OCI-LY3 (cell line): ENCODE results near the gene SIRT1.

Source experiments
- H2AFZ ChIP-seq: fragments of 200-600, 300-600 bp; shearing (Covaris generic); 2 replicates; pipeline ENCODE4 v1.6.0; 2014; ENCODE audit warnings: antibody characterized with exemption, low read depth, low read length
- H3K27ac ChIP-seq: fragments of 200-600, 300-600 bp; sonication (generic); 2 replicates; pipeline ENCODE4 v1.5.1; 2014; ENCODE audit warnings: mild to moderate bottlenecking, low read length, moderate library complexity, mixed read lengths
- H3K27me3 ChIP-seq: fragments of 200-600, 300-600 bp; sonication (generic); 2 replicates; pipeline ENCODE4 v1.6.1; 2014; ENCODE audit warnings: low read depth, low read length, mixed read lengths
- H3K36me3 ChIP-seq: fragments of 200-600, 300-600 bp; sonication (generic); replicated peaks from 2 replicates; pipeline ENCODE3; 2014; ENCODE audit warnings: low read depth, low read length, mixed read lengths
- H3K4me1 ChIP-seq: fragments of 300-600, 200-600 bp; sonication (generic); 2 replicates; pipeline ENCODE4 v1.6.1; 2014; ENCODE audit warnings: low read length, mixed read lengths
- H3K4me2 ChIP-seq: fragments of 200-600, 300-600 bp; sonication (generic); 2 replicates; pipeline ENCODE4 v1.6.1; 2014; ENCODE audit warnings: low read length, mixed read lengths
- H3K4me3 ChIP-seq: fragments of 300-600, 200-600 bp; sonication (generic); 2 replicates; pipeline ENCODE4 v1.5.1; 2014; ENCODE audit warnings: antibody characterized with exemption, mild to moderate bottlenecking, low read length, moderate library complexity
- H3K79me2 ChIP-seq: fragments of 300-600, 200-600 bp; shearing (Covaris generic); 2 replicates; pipeline ENCODE4 v1.6.1; 2014; ENCODE audit warnings: mild to moderate bottlenecking, low read length, mixed read lengths
- H3K9ac ChIP-seq: fragments of 300-600, 200-600 bp; shearing (Covaris generic); 2 replicates; pipeline ENCODE4 v1.6.0; 2014; ENCODE audit warnings: mild to moderate bottlenecking, low read length, moderate library complexity
- H3K9me3 ChIP-seq: fragments of 200-600, 300-600 bp; shearing (Covaris generic); 2 replicates; pipeline ENCODE4 v1.6.1; 2014; ENCODE audit warnings: low read length, mixed read lengths; ENCODE audit not compliant: insufficient read depth
- H4K20me1 ChIP-seq: fragments of 200-600, 300-600 bp; sonication (generic); 2 replicates; pipeline ENCODE4 v1.6.1; 2016; ENCODE audit warnings: low read length, mixed read lengths; ENCODE audit not compliant: insufficient read depth
- CTCF ChIP-seq: fragments of 200-600, 300-600 bp; sonication (generic); IDR thresholded peaks from 2 replicates; pipeline ENCODE4 v1.5.1; 2014; ENCODE audit warnings: antibody characterized with exemption, low read length, low read depth
- EZH2phosphoT487 ChIP-seq: fragments of 200-600 bp; shearing (Covaris generic); IDR thresholded peaks from 2 replicates; pipeline ENCODE4 v1.6.1; 2018; ENCODE audit warnings: antibody characterized with exemption, mixed run types, low read depth

SIRT1 gene

GRCh38 chr10:67843284-67843683, 41.2 kb upstream of the SIRT1 start:
- Histone ChIP-seq H3K27me3 (no peaks in the 10 kb centered on the region), H3K4me2 (no peak overlapping the region), H3K9ac (no peak overlapping the region), H3K36me3 (no peaks in the 10 kb centered on the region), H3K79me2 (no peaks in the 10 kb centered on the region), H3K9me3 (no peaks in the 10 kb centered on the region), H2AFZ (no peak overlapping the region), H3K4me3 (no peak overlapping the region), H3K27ac (no peak overlapping the region), H4K20me1 (no peaks in the 10 kb centered on the region), H3K4me1 (no peaks in the 10 kb centered on the region)
- TF ChIP-seq EZH2phosphoT487 (no peak), CTCF (no peak)

- Histone ChIP-seq H3K4me3 (peak overlapping the region; percentile 84), H2AFZ (peak overlapping the region; percentile 77; the same call in 1 of the 2 replicates), H3K4me1 (peaks cover 3% of the 10 kb centered on the region), H3K27me3 (no peaks in the 10 kb centered on the region), H3K79me2 (no peaks in the 10 kb centered on the region), H4K20me1 (no peaks in the 10 kb centered on the region), H3K36me3 (no peaks in the 10 kb centered on the region), H3K9ac (peak overlapping the region; percentile 92), H3K9me3 (no peaks in the 10 kb centered on the region), H3K27ac (peak overlapping the region; percentile 77), H3K4me2 (peak overlapping the region; percentile 83)
- TF ChIP-seq CTCF (no peak), EZH2phosphoT487 (no peak)
Observed at GRCh38 chr10:67849331-67850011, 35.0 kb upstream of the SIRT1 start.

- TF ChIP-seq EZH2phosphoT487 (no peak), CTCF (no peak)
- no peak overlapping the region for H3K4me2 ChIP-seq
- peaks cover 3% of the 10 kb centered on the region for H3K4me1 ChIP-seq
- no peaks in the 10 kb centered on the region for H3K27me3 ChIP-seq
- H3K27ac ChIP-seq, result no peak overlapping the region
- no peaks in the 10 kb centered on the region for H3K9me3 ChIP-seq
- no peak overlapping the region for H3K4me3 ChIP-seq
- no peaks in the 10 kb centered on the region for H3K79me2 ChIP-seq
- H3K36me3 ChIP-seq, result no peaks in the 10 kb centered on the region
- no peaks in the 10 kb centered on the region for H4K20me1 ChIP-seq
- no peak overlapping the region for H2AFZ ChIP-seq
- no peak overlapping the region for H3K9ac ChIP-seq
Observed at GRCh38 chr10:67851186-67851585, 33.3 kb upstream of the SIRT1 start.

- no peaks in the 10 kb centered on the region for H3K27me3 ChIP-seq
- H3K79me2 ChIP-seq, result no peaks in the 10 kb centered on the region
- H4K20me1 ChIP-seq, result no peaks in the 10 kb centered on the region
- H3K9ac ChIP-seq, result no peak overlapping the region
- no peak for TF ChIP-seq EZH2phosphoT487
- TF ChIP-seq CTCF, result no peak
- no peak overlapping the region for H3K27ac ChIP-seq
- no peaks in the 10 kb centered on the region for H3K36me3 ChIP-seq
- no peak overlapping the region for H3K4me3 ChIP-seq
- peaks cover 3% of the 10 kb centered on the region for H3K4me1 ChIP-seq
- no peak overlapping the region for H2AFZ ChIP-seq
- no peak overlapping the region for H3K4me2 ChIP-seq
- H3K9me3 ChIP-seq, result no peaks in the 10 kb centered on the region
Observed at GRCh38 chr10:67852761-67853160, 31.7 kb upstream of the SIRT1 start.
